ENCODE results near the gene MYB.

DNA sequence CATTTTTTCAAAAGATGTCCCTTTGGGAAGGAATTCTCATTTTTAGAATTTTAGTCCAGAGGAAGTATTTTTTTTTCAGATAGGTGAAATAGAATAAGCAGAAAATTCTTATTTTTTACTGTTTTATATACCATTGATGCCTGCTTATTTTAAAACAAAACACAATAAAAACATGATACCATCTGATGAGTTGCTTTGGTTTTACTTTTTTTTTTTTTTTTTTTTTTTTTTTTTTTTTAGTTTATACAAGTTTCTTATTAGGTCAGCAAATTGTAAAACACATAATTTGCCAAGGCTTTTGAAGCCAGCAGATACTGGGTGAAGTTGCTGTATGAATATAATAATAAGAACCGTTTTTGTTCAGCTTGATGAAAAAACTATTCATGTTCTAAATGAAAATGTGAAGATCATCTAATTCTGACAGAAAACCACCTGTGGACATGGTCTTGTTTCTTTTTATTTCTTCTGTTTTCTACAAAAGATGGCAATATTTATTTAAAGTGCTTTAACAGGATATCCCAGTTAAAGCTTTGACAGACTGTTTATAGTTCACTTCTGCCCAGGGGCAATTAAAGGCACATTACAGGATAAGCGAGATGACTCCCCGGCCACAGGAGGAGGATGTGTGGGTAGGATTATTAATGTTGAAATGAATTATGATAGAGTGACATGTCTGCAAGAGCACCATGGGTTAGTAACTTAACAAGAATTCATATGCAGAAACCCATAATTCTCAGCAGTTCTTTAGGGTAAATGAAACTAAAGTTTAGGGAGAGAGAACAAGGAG lies 31.1 kb downstream of the MYB start:
- no peak for TF ChIP-seq CTCF (IDR thresholded peaks at IDR 0.05; ENCODE audit: extremely low read depth in 1 of 2, insufficient read depth in 1 of 2, low read depth in 1 of 2, low read length in 2 of 2)
- no peak for TF ChIP-seq EZH2 (IDR thresholded peaks at IDR 0.05; ENCODE audit: borderline replicate concordance, low read depth, low read length, severe bottlenecking)
- no peak for TF ChIP-seq POLR2A (IDR thresholded peaks at IDR 0.05; ENCODE audit: low read depth, low read length)
- TF ChIP-seq MYC (IDR thresholded peaks at IDR 0.05; ENCODE audit: low read depth, low read length), result no peak
- no peak for TF ChIP-seq JUN (IDR thresholded peaks at IDR 0.05; ENCODE audit: borderline replicate concordance, insufficient read depth, insufficient read length, low read depth)
- TF ChIP-seq FOS (IDR thresholded peaks at IDR 0.05; ENCODE audit: borderline replicate concordance, insufficient read depth, low read length), result no peak

All from endothelial cell of umbilical vein (primary cell).